ENCODE measurements around the gene CCDC86. TPM values are rescaled to one million over a fixed set of nuclear protein-coding genes. Genes with fewer than 3 reads are reported as not detected.

Gene CCDC86
- total and polyA plus RNA-seq, 10 of the 15 experiments (the other 5 are each of a cell fraction or from before 2014, with no cell fraction given): 2.0 to 87.2 (median 38.7) TPM

GRCh38 chr11:60809691-60810090 lies 32.2 kb upstream of the CCDC86 start:
- H3K9ac ChIP-seq (ENCODE audit: control insufficient read depth, insufficient read depth, low read length): no peak overlapping the region
- SMC1A ChIA-PET (ENCODE audit: uncharacterized antibody, unreplicated experiment): no interaction called here
- no peaks in the 10 kb centered on the region for H3K36me3 ChIP-seq (ENCODE audit: control insufficient read depth in 2 of 2, insufficient read depth in 2 of 2, low read length in 1 of 2)
- in situ Hi-C loops (cut with MboI): no loop called here
- RAD21 ChIA-PET (ENCODE audit: unreplicated experiment): interaction anchor here (0.6 to 1.2 kb wide), 2 partner anchors 40 to 319 kb away, joined by 3 read pairs; no protein-coding TSS in a partner anchor
- BruUV-seq (replicated peaks): no TSS peak
- POLR2A ChIA-PET: no interaction called here
- DNase-seq (ENCODE audit: low read depth, low spot score) (no peak), ATAC-seq (no peak), FAIRE-seq (no peak)
- 45% methylated on average over 11 of the region's 11 CpGs for WGBS (ENCODE audit: insufficient coverage, insufficient replicate concordance, low lambda C conversion rate, missing lambda C conversion rate)
- no peaks in the 10 kb centered on the region; the same call in 2 of the 3 replicates for H3K9me3 ChIP-seq (replicated peaks; ENCODE audit: control insufficient read depth, insufficient read depth, low read length)
- TF ChIP-seq SMAD5 (IDR thresholded peaks at IDR 0.05; ENCODE audit: low read depth) (no peak), ZBTB4 (CRISPR knock-in tag; IDR thresholded peaks at IDR 0.05) (no peak), NKRF (conservative IDR thresholded peaks at IDR 0.05) (no peak), ATF2 (IDR thresholded peaks at IDR 0.05; ENCODE audit: low read length) (no peak), SP1 (IDR thresholded peaks at IDR 0.05; ENCODE audit: low read depth, low read length) (no peak), IKZF1 (conservative IDR thresholded peaks at IDR 0.05) (no peak), CHD1 (IDR thresholded peaks at IDR 0.05; ENCODE audit: low read depth, low read length) (no peak), ZZZ3 (IDR thresholded peaks at IDR 0.05; ENCODE audit: control insufficient read depth, insufficient read length, low read depth) (no peak), PAX5 (IDR thresholded peaks at IDR 0.05; ENCODE audit: borderline replicate concordance, low read depth, low read length) (no peak), FOS (IDR thresholded peaks at IDR 0.05; ENCODE audit: borderline replicate concordance, extremely low read depth, insufficient read length) (no peak), EZH2 (IDR thresholded peaks at IDR 0.05; ENCODE audit: borderline replicate concordance, control insufficient read depth, low read depth, low read length) (no peak), POLR2AphosphoS5 (IDR thresholded peaks at IDR 0.05; ENCODE audit: low read length) (no peak)
- no peaks in the 10 kb centered on the region for H3K27me3 ChIP-seq (replicated peaks in 1 of 2; ENCODE audit: control insufficient read depth in 2 of 2, insufficient read depth in 2 of 2, low read length in 1 of 2)
- intact Hi-C loops (cut with micrococcal nuclease; ENCODE audit: unreplicated experiment): no loop called here
- no peak overlapping the region for H2AFZ ChIP-seq (ENCODE audit: control insufficient read depth, low read depth, low read length)
- no peak overlapping the region for H3K4me3 ChIP-seq
- CTCF ChIA-PET: no interaction called here
- no peaks in the 10 kb centered on the region for H3K4me1 ChIP-seq (ENCODE audit: control insufficient read depth, insufficient read depth, low read length)
- no peaks in the 10 kb centered on the region for H4K20me1 ChIP-seq (ENCODE audit: control insufficient read depth, insufficient read depth)
- no peak overlapping the region for H3K4me2 ChIP-seq (ENCODE audit: control insufficient read depth, insufficient read depth)
- H3K27ac ChIP-seq (ENCODE audit: control insufficient read depth, insufficient read depth): no peak overlapping the region
- H3K79me2 ChIP-seq (ENCODE audit: control insufficient read depth, insufficient read depth, low read length): no peaks in the 10 kb centered on the region

All from GM12878 (cell line).